HG02885 (cell line): ENCODE measurements around the gene SH2B2.
"Not testable (repeated sequence)": the region's sequence is repeated elsewhere in the genome, so short reads cannot be mapped to it uniquely, and the experiment has no call there.

Experiments
- ATAC-seq: cut with Tn5 transposase; IDR thresholded peaks from one replicate; pipeline ENCODE4 v1.9.1; 2021; ENCODE audit warnings: mild to moderate bottlenecking; ENCODE audit not compliant: unreplicated experiment, poor library complexity

Gene SH2B2

DNA sequence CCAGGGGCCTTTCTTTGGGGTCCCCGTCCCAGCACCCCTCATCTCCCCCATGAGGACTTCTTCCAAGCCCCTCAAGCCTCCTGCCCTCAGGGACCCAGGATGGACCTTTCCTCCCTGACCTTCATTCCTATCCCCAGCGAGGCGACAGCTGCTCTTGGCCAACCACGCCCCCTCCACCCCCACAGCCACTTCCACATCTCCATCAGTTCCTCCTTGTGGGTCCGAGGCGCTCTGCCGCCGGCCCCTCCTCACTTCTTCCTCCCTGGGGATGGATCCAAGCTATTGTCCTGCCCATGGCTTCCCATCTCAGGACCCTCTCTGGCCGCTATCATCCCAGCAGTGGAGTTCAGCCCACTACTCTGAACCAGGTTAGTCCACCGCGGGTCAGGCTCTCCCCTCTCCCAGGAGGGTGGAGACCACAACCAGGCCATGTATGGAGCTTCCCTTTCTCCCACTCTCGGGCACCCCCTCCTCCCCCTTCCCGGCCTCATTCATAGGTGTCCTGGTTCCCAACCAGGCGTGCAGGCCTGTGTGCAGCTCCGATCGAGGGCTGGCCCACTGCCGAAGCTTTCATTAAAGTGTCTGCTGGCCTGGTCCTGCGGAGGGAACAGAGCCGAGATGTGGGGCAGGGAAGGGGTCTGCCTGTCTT lies 1.7 kb upstream of the SH2B2 start:
- ATAC-seq: no peak

DNA sequence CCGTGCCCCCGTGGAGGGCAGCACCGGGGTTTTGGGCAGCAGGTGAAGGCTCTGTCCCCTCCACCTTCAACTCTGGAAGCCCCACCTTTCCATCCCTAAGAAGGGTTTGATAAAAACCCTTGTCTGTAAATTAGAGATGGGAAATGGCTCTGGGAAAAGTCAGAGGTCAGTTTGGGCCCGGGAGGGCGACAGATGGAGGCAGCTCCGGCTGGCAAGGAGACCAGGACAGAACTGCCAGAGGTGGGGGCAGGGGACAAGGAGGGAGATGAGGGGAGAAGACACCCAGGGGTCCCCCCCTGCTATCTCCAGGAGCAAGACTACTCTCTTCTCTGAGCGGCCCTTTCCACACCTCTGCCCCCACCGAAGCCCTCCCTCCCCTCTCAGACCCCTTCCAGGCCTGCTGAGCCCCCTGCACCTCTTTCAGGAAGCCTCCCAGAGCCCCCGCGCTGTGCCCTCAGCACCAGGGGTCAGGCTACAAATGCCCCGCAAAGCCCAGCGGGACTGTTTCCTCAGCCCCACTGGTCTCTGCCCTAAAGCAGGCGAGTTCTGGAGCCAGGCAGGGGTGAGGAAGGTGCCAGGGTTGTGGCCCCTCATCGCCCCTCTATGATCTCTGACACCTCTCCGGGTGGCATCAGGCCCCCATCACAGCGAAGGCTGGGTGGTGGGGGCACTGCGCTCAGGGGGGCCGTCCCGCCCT lies 980 bp upstream of the SH2B2 start:
- no peak for ATAC-seq

DNA sequence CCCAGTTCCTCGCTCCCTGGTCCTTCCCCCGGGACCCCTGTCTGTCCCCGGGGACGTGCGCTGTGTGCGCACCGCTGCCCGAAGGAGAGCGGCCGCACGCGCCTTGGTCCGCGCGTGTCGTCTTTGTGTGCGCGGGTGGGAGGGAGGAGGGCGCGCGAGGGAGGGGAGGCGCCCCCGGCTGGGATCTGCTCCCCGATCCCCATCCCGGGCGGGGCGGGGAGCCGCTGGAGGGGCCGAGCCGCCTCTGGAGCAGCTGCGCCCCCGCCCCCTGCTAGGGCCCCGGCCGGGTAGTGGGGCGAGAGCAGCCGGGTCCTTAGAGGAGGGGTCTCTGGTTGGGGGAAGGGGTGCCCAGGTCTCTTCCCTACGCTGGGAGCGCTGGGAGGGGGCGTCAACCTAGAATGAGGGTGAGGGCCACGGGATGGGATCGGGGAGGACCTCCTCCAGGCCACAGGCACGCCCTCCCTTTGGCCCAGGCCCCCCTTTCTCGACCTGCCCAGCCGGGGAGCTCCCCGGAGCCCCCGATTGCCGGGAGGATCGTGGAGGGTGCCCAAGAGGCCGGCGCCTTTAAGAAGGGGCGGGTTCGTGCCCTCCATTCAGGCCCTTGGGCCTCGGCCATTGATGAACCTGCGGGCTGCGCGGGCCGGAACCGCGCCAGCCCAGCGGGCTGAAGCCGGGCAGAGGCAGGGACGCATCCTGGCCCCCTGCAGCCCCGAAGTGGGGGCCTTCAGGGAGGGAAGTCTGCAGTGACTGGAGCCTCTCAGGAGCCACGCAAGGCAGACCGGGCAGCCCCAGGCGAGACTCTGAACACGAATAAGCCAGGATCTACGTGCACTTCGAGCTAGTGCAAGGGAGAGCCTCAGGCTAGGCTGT lies 678 bp downstream of the SH2B2 start:
- peak; percentile 6 for ATAC-seq

DNA sequence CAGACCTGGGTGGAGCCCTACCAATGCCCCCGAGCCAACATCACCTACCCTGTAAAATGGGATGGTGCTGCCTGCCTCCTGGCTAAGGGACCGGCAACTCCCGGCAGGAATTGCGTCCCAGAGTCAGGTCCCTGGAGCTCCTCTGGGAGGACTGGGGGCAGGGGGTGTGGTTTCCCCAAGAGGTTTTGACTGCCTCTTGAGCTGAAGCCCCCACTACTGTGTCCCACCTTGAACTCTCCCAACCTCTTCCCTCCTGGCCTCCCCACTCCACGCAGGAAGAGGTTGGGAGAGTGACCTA lies 1.3 kb downstream of the SH2B2 start:
- no peak for ATAC-seq

DNA sequence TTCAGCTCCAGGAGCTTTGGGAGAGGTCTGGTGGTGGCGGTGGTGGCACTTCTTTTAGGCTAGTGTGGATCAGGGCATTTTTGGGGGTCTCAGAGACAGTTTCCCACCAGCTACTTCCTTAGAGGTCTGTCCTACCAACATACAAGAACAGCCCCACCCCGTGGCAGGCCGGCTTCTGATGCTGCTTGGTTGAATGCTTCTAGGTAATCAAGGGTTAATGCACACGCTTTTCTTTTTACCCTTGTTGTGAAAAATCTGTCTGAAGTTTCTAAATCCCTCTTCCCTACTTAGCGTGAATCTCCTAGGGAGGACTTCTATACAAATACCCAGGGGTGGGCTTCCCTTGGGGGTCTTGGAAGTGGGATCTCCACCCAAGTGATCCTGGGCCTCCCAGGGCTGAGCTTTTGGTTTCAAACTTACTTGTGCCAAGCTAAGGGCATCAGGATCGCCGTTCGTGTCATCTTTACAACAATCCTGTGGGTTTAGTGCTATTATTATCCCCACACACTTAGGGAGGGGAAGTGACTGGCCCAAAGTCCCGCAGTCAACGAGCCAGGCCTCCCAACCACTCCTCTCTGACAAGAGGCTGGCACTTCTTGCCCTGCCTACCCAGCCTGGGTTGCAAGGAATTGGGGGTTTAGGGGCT lies 1.7 kb downstream of the SH2B2 start:
- ATAC-seq: no peak

DNA sequence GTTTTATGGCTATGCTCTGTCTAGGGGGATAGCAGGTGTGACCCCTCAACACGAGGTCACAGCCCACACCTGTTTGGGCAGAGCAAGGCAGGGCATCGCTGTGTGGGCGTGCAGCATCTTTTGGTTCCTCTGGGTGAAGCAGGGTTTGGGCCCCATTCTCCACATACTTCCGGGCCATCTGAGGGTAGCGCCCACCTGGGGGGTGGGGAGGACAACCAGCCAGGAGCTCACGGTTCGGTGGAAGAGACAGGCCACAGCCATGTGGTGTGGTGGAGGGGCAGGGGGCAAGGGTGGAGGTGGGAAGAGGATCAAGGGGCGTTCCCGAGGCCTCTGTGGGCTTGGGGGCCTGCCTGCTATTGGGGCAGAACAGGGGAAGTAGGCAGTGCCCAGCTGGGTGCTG lies 2.4 kb downstream of the SH2B2 start:
- ATAC-seq: no peak

DNA sequence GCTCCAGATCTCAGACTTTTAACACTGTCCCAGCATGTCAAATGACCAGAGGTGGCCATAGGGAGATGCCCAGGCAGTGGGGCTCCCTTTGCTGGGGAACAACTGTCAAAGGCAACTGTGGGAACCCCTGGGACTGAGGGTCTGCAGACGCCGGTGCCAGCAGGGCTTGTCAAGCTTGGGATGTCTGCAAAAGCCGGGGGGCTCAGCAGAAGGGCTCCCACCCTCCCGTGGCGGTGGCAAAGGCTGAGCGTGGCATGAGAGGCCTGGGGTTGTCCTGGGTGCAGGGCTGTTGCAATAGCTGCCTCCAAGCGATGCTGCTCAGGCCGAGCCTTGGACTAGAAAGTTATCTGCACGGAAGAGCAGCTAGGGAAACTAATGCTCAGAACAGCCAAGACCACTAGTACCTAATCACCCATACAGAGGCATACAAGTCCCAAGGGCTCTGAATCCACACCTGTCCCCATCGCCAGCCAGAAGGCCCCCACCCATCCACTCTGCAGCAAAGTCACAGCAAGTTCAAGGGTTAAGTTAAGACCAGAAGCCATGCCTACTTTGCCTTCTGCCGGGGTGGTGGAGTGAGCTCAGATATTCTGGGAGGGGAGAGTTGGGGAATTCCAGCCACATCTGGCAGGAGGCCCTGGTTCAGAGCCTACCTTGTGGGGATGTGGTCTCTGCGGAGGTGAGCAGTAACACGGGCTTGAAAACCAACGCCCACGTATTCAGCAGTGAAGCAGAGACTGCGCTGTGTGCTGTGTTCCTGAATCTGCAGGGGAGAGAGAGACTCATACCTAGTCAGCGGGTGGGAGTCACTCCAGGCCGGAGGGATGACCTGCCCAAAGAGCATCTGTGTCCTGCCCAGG lies 4.6 kb downstream of the SH2B2 start:
- ATAC-seq: peak; percentile 52

DNA sequence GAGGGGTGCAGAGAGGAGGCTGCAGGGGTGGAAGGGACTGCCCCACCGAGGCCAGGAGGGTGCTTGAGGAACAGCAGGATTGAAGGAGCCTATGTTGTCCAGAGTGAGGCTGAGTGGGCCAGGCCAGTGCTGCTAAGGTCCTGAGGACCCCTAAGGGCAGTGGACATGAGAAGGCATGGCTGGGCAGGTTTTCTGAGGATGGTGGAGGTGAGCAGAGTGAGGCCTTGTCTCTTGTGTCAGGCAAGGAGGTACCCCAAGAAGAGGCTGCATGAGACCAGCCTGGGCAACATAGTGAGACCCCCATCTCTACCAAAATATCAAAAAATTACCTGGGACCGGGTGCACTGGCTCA lies 5.2 kb downstream of the SH2B2 start:
- ATAC-seq: no peak

DNA sequence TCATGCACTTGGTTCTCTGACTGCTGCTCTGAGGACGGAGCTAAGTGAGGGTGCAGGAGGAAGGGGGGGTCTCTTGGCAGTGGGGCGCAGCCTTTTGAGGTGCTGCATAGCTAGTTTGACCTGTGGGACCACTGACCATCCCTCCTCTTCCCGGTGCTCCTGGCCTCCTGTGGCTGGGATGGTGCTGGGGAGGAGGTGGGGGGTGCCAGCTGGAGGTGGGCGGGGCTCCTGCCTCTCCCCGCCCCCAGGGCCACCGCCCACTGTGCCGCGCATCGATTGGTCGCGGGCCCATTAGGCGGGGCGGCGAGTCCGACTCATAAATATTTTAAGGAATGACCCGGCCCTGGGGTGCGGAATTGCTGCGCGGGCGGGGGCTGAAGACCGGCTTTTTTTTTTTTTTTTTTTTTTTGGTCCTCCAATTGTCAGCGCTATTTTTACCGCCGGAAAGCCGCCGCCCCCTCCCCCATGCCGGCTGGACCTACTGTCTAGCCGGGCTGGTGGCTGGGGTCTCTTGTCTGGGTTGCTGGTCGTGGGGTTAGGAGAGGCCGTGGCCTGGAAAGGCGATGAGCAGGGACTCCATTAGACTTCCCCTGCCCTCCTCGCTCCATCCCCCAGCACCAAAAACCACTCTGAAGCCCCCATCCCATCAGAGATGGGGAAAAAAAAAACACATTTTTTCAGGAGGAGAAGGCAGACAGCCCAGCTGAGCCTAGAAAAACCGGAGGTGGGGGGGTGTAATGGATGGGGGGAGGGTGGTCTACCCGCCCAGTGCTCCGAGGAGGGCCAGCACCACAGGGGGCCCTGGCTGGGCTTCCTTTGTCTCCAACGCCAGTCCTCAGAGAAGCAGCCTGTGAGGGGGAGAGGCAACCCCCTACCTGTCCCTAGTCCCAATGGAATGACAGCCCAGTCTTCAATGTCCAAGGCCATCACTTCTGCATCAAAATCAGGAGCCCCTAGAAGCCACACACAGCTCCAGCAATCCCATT lies 6.4 kb downstream of the SH2B2 start:
- no peak for ATAC-seq

DNA sequence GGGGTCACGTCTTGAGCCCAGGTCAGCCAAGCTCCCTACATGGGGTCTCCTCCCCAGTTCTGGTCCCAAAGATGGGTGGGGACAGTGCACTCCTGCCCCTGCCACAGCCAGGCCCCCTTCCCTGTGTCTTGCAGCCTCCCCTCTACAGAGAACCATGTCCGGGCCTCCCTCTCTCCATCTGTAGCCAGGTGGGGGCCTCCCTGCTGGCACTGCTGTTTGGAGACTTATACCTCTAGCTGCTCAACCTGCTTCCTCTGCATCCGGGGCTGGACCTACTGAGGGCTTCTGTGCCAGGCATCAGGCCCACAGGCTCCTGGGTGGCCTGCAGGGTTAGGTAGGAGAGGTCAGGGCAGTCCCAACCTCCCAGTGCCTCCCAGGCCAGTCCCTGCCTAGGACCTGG lies 7.9 kb downstream of the SH2B2 start:
- no peak for ATAC-seq

DNA sequence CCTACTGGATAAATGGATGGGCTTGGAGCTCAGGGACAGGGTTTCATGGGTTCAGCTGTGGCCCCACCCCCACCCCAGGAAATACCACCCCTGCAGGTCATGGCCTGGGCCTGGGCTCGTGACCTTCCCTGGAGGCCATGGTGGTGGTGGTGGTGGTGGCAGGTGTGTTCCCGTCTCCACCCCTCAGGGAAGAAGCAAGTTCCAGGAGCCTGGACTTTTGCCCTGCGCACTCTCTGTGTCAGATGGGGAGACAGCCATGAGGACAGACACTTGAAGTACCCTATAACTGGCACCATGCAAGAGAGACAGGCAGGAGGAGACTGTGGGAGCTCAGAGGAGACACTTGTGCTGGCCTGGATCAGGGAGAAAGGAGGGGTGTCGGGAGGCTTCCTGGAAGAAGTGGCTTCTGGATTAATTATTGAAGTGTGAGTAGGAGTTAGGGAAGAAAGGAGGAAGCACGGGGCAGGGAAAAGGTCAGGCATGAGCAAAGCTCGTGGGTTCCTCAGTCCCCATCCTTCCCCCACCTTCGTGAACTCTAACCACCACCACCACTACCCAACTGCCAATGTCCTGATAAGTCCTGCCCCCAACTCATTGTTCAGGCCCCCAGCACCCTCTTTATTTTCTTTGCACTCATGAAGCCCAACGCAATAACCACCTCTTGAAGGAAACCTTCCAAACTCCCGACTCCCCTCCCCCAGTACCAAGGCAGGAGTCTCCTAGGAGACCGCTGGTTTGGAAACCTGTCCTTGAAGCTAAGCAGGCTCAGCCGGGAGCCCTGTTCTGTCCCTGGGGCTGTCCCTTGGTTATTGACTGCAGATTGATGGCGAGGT lies 8.9 kb downstream of the SH2B2 start:
- ATAC-seq: no peak

DNA sequence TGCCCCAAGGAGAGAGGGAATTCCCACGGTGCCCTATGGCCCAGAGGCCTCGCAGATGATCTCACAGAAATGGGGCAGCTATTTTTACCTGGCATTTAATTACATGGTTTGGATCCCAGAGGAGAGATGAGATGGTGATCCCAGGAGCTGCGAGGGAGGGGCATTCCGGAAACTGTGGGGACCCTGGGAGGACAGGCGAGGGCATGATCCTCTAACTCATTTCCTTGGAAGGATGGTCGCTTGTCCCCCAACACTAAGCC lies 9.4 kb downstream of the SH2B2 start:
- ATAC-seq: no peak

DNA sequence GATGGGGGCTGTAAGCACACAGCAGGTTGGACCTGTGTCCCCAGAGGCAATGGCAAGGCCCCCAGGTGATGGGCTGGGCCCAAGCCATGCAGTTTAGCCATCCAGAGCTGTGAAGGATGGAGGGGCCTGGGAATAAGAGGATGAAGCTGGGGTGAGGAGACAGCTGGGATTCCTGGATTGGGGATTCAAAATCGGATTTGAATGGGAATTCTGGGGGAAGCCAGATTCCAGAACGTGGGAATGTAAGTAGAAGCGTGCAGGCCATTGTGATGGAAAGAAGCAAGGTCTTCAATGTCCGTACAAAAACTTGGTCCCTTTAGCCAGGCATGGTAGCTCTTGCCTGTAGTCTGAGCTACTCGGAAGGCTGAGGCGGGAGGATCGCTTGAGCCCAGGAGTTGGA lies 9.8 kb downstream of the SH2B2 start:
- ATAC-seq: no peak

DNA sequence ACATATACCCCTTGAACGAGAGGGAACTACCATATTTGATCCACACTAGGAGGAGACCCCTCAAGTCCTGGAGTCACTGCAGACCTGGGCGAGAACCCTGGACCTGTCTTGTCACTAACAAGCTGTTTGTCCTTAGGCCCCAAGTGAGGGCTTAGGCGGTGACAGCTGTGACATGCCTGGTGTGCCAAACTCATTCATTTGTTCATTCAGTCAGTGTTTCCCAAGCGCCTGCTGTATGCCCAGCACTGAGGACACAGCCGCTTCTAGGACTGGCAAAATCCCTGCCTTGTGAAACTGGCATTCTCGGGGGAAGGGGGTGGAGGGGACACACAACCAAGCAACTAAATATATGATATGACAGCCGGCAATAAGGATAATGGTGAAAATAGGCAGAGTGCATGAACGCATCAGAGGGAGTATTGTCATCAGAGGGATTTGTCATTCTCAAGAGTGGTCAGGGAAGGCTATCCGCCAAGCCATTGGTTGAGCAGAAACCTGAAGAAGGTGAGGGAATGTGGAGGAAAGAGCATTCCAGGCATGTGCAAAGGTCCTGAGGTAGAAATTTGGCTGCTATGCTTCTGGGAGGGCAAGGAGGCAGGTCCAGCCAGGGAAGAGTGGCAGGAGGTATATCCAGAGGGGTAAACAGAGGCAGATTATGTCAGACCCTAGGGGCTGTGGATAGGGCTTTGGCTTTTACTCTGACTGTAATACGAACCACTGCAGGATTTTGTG lies 11.0 kb downstream of the SH2B2 start:
- ATAC-seq: no peak

DNA sequence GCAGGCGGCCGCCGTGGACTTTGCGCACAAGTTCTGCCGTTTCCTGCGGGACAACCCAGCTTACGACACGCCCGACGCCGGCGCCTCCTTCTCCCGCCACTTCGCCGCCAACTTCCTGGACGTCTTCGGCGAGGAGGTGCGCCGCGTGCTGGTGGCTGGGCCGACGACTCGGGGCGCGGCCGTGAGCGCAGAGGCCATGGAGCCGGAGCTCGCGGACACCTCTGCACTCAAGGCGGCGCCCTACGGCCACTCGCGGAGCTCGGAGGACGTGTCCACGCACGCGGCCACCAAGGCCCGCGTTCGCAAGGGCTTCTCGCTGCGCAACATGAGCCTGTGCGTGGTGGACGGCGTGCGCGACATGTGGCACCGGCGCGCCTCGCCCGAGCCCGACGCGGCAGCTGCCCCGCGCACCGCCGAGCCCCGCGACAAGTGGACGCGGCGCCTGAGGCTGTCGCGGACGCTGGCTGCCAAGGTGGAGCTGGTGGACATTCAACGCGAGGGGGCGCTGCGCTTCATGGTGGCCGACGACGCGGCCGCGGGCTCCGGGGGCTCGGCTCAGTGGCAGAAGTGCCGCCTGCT lies 14.1 kb downstream of the SH2B2 start:
- ATAC-seq: no peak

DNA sequence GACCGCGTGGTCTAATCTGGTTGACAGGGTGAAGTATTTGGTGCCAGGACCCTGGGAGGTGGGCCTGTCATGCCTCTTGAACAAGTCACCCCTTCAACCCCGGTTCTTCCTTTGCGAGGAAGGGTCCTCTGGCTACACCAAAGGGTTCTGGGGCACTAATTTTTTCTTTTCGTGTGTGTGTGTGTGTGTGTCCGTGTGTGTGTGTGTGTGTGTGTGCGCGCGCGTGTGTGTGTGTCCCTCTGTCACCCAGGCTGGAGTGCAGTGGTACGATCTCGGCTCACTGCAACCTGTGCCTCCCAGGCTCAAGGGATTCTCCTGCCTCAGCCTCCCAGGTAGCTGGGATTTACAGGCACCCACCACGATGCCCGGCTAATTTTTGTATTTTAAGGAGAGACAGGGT lies 14.7 kb downstream of the SH2B2 start:
- not testable (repeated sequence) for ATAC-seq

DNA sequence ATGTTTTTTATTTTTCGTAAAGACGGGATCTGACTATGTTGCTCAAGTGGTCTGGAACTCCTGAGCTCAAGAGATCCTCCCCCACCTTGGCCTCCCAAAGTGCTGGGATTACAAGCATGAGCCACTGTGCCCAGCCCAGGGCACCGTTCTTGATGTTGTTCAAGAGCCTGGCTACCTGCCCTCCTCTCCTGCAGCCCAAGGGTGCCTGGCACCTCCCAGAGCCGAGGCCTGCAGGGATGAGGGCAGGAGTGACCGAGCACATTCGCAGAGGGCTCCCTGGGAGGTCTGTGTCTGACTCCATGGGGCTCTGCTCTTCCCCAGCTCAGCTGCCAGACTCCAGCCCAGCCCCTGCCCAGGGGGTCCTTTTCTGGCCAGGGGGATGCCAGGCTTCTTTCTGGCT lies 15.4 kb downstream of the SH2B2 start:
- no peak for ATAC-seq
